GM23248 (cell line): ENCODE data around the gene KIAA1549. TPM values are rescaled to one million over a fixed set of nuclear protein-coding genes. Genes with fewer than 3 reads are reported as not detected.

Experiments used
- DNase-seq: peaks from one replicate; pipeline ENCODE4 v3.0.0-alpha.2; 2015
- H2AFZ ChIP-seq: fragments of 200-600 bp; sonication (generic); 2 replicates; pipeline ENCODE4 v1.6.1; 2016; ENCODE audit warnings: antibody characterized with exemption
- H3F3A ChIP-seq: fragments of 200-600 bp; sonication (generic); 2 replicates; pipeline ENCODE4 v1.6.1; 2016; ENCODE audit warnings: mild to moderate bottlenecking, antibody characterized with exemption, mixed run types; ENCODE audit not compliant: insufficient read depth
- H3K27ac ChIP-seq: fragments of 200-600 bp; sonication (generic); 2 replicates; pipeline ENCODE4 v1.5.1; 2016; ENCODE audit warnings: mild to moderate bottlenecking
- H3K27me3 ChIP-seq: fragments of 200-600 bp; sonication (generic); replicated peaks from 2 replicates; pipeline ENCODE4 v1.6.1; 2016; ENCODE audit warnings: mild to moderate bottlenecking; ENCODE audit not compliant: insufficient read depth
- H3K36me3 ChIP-seq: fragments of 200-600 bp; sonication (generic); 2 replicates; pipeline ENCODE4 v1.6.1; 2016; ENCODE audit warnings: low read depth, mild to moderate bottlenecking
- H3K4me1 ChIP-seq: fragments of 200-600 bp; sonication (generic); 2 replicates; pipeline ENCODE4 v1.6.1; 2016; ENCODE audit warnings: mild to moderate bottlenecking; ENCODE audit not compliant: insufficient read depth
- H3K4me2 ChIP-seq: fragments of 200-600 bp; sonication (generic); one replicate; pipeline ENCODE4 v1.6.1; 2016; ENCODE audit warnings: mild to moderate bottlenecking; ENCODE audit not compliant: unreplicated experiment
- H3K4me3 ChIP-seq: fragments of 200-600 bp; sonication (generic); 2 replicates; pipeline ENCODE4 v1.5.1; 2016; ENCODE audit warnings: mild to moderate bottlenecking
- H3K79me2 ChIP-seq: fragments of 200-600 bp; sonication (generic); 2 replicates; pipeline ENCODE4 v1.6.1; 2016; ENCODE audit warnings: mild to moderate bottlenecking; ENCODE audit not compliant: insufficient read depth
- H3K9ac ChIP-seq: fragments of 200-600 bp; sonication (generic); 2 replicates; pipeline ENCODE4 v1.6.1; 2016; ENCODE audit warnings: mild to moderate bottlenecking
- H3K9me2 ChIP-seq: fragments of 200-600 bp; sonication (generic); 2 replicates; pipeline ENCODE4 v1.6.1; 2016; ENCODE audit warnings: mixed run types, mild to moderate bottlenecking, moderate library complexity; ENCODE audit not compliant: insufficient read depth
- H3K9me3 ChIP-seq: fragments of 200-600 bp; sonication (generic); one replicate; pipeline ENCODE4 v1.6.1; 2017; ENCODE audit warnings: low read depth
- H4K20me1 ChIP-seq: fragments of 200-600 bp; sonication (generic); 2 replicates; pipeline ENCODE4 v1.6.0; 2016; ENCODE audit not compliant: insufficient read depth
- EZH2 ChIP-seq: fragments of 200-600 bp; sonication (generic); IDR thresholded peaks from 2 replicates; pipeline ENCODE4 v1.6.1; 2018; ENCODE audit warnings: antibody characterized with exemption, mild to moderate bottlenecking; ENCODE audit not compliant: insufficient read depth, poor library complexity, severe bottlenecking
- EZH2phosphoT487 ChIP-seq: fragments of 200-600 bp; sonication (generic); IDR thresholded peaks from 2 replicates; pipeline ENCODE4 v1.6.1; 2018; ENCODE audit warnings: antibody characterized with exemption, moderate library complexity, mild to moderate bottlenecking, low read depth; ENCODE audit not compliant: insufficient read depth
- WGBS, 2 experiments: methylation state at CpG; one replicate each; pipeline ENCODE4 v1.1.6; 2015 to 2017; ENCODE audit warnings: low lambda C conversion rate in 2 of 2, low coverage in 1 of 2; ENCODE audit errors: missing lambda C conversion rate in 2 of 2; 5-methylcytosine and 5-hydroxymethylcytosine counted together
- in situ Hi-C: fragments of 300-500 bp; cut with MboI; formaldehyde crosslinking; loops from 2 replicates; pipeline ENCODE4 v1.15.0; 2020
- polyA plus RNA-seq: library from polyadenylated mRNA; unstranded; fragments of >200 nt; fragmentation: Nextera tagmentation; extraction: Ambion mirVana; gene quantifications from 2 replicates; pipeline ENCODE4 v1.2.1, GENCODE V29; 2016
- total RNA-seq: library from RNA; depleted of rRNA; stranded (reverse); fragments of >200 nt; shearing (Covaris generic); gene quantifications from 2 replicates; pipeline ENCODE4 v1.2.3, GENCODE V29; 2014

Gene KIAA1549
- total and polyA plus RNA-seq, 2 experiments from 2014 or later, result 2.1 to 3.0 TPM

DNA sequence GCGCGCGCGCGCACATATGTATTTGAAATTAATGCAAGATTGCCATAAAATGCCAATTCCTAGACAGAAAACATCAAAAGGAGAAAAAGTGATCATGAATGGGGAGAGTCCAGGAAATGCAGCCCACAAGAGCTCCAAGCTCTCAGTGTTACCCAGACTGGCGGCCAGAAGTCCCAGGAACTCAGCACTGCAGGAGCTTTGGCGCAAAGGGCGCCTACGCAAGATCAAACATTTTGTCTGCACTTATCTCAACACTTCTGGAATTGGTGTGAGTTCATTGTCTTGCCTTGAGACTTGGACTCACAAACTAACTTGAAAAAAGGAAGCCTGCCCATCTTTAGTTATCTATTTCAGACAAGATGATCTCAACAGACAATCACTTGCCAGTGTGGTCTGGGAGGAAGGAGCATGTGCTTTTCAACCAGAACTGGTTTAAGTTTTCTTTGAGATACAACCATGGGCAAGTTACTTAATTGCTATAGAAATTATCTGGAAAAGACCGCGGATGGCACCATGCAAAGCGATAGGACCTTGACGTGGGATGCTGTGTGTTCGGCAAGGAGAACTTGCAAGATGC is 77.2 kb downstream of the KIAA1549 start:
- no peaks in the 10 kb centered on the region; the same call in 1 of the 2 replicates for H3F3A ChIP-seq
- H3K36me3 ChIP-seq, result peaks cover 7% of the 10 kb centered on the region; the same call in 1 of the 2 replicates
- no peaks in the 10 kb centered on the region for H3K79me2 ChIP-seq
- no peaks in the 10 kb centered on the region for H3K27me3 ChIP-seq
- H4K20me1 ChIP-seq, result no peaks in the 10 kb centered on the region
- no peak overlapping the region for H3K27ac ChIP-seq
- H2AFZ ChIP-seq, result no peak overlapping the region
- H3K4me2 ChIP-seq, result no peak overlapping the region
- H3K9ac ChIP-seq, result no peak overlapping the region
- no peak for DNase-seq
- no peaks in the 10 kb centered on the region for H3K9me2 ChIP-seq
- H3K4me3 ChIP-seq, result no peak overlapping the region
- H3K4me1 ChIP-seq, result peaks cover 15% of the 10 kb centered on the region
- no peak for TF ChIP-seq EZH2phosphoT487
- no peak for TF ChIP-seq EZH2
- 94% methylated on average over 9 to 14 of the region's 14 CpGs for WGBS, 2 experiments
- in situ Hi-C loops, result no loop called here
- no peaks in the 10 kb centered on the region for H3K9me3 ChIP-seq

DNA sequence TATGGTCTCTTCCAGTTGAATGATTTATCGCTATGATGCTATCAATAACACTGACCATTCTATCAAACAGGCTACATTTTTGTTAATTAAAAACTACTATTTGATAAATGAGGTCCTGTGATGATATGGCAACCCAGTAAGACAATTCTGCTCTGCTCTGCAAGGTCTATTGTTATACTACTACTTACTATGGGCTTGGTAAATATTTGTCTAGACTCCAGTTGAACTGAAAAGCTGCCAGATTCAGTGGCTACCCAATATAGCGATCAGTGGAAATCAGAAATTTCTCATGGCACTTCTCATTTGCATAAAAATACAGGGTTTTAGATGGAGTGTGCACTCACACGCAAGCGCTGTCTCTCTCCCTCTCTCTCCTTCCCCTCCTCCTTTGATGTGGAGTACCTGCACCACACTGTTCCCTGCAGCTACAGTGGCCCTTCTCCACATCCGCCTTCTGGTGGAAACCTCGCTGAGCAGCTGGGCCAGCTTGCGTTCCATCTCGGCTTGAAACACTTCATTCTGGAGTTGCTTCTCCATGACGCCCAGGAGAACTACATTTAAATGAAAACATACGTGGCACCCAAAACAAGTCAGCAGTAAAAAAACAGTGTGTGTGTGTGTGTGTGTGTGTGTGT is 77.9 kb downstream of the KIAA1549 start:
- in situ Hi-C loops, result no loop called here
- H2AFZ ChIP-seq, result no peak overlapping the region
- no peaks in the 10 kb centered on the region; the same call in 1 of the 2 replicates for H3F3A ChIP-seq
- 93 to 96% methylated on average over 9 to 10 of the region's 10 CpGs for WGBS, 2 experiments
- H3K9me2 ChIP-seq, result no peaks in the 10 kb centered on the region
- no peak overlapping the region for H3K4me2 ChIP-seq
- no peaks in the 10 kb centered on the region for H3K9me3 ChIP-seq
- no peaks in the 10 kb centered on the region for H3K79me2 ChIP-seq
- TF ChIP-seq EZH2 (no peak), EZH2phosphoT487 (no peak)
- no peak overlapping the region for H3K27ac ChIP-seq
- no peak overlapping the region for H3K4me3 ChIP-seq
- DNase-seq, result no peak
- H3K9ac ChIP-seq, result no peak overlapping the region
- no peaks in the 10 kb centered on the region for H4K20me1 ChIP-seq
- H3K36me3 ChIP-seq, result peaks cover 7% of the 10 kb centered on the region; the same call in 1 of the 2 replicates
- H3K4me1 ChIP-seq, result peaks cover 15% of the 10 kb centered on the region
- no peaks in the 10 kb centered on the region for H3K27me3 ChIP-seq

- Histone ChIP-seq H2AFZ (no peak overlapping the region), H4K20me1 (no peaks in the 10 kb centered on the region), H3F3A (no peaks in the 10 kb centered on the region; the same call in 1 of the 2 replicates), H3K36me3 (peaks cover 7% of the 10 kb centered on the region; the same call in 1 of the 2 replicates), H3K79me2 (no peaks in the 10 kb centered on the region), H3K27ac (no peak overlapping the region), H3K27me3 (no peaks in the 10 kb centered on the region), H3K9ac (no peak overlapping the region), H3K4me2 (no peak overlapping the region), H3K4me1 (peaks cover 7% of the 10 kb centered on the region), H3K9me3 (no peaks in the 10 kb centered on the region), H3K4me3 (no peak overlapping the region), H3K9me2 (no peaks in the 10 kb centered on the region)
- TF ChIP-seq EZH2phosphoT487 (no peak), EZH2 (no peak)
- in situ Hi-C loops, result no loop called here
- WGBS, 2 experiments, result 92 to 96% methylated on average over 3 of the region's 3 CpGs
- no peak for DNase-seq
Observed at GRCh38 chr7:138902161-138902560, 79.0 kb downstream of the KIAA1549 start.

- Histone ChIP-seq H3K9me2 (no peaks in the 10 kb centered on the region), H3K27ac (no peak overlapping the region), H4K20me1 (no peaks in the 10 kb centered on the region), H2AFZ (no peak overlapping the region), H3K4me2 (no peak overlapping the region), H3K4me3 (no peak overlapping the region), H3K9me3 (no peaks in the 10 kb centered on the region), H3F3A (no peaks in the 10 kb centered on the region), H3K9ac (no peak overlapping the region), H3K27me3 (no peaks in the 10 kb centered on the region), H3K36me3 (0 out of 2 replicates have a peak, but pooled peaks cover 4% of the 10 kb centered on the region), H3K79me2 (no peaks in the 10 kb centered on the region), H3K4me1 (peaks cover 6% of the 10 kb centered on the region; the same call in 1 of the 2 replicates)
- peak; percentile 27 for DNase-seq
- TF ChIP-seq EZH2 (no peak), EZH2phosphoT487 (no peak)
- in situ Hi-C loops, result no loop called here
- WGBS, 2 experiments, result 71 to 72% methylated on average over 12 of the region's 12 CpGs
Observed at GRCh38 chr7:138900035-138900828, 81.0 kb downstream of the KIAA1549 start.
